LNCAP (cell line): ENCODE results near the gene SEC22A.

ENCODE experiments used
- TF ChIP-seq, protein P1 (sequence below): fragments of 450-650 bp; IDR thresholded peaks from 2 replicates; pipeline ENCODE4 v1.5.1; 2017; ENCODE audit warnings: mild to moderate bottlenecking

Gene SEC22A

DNA sequence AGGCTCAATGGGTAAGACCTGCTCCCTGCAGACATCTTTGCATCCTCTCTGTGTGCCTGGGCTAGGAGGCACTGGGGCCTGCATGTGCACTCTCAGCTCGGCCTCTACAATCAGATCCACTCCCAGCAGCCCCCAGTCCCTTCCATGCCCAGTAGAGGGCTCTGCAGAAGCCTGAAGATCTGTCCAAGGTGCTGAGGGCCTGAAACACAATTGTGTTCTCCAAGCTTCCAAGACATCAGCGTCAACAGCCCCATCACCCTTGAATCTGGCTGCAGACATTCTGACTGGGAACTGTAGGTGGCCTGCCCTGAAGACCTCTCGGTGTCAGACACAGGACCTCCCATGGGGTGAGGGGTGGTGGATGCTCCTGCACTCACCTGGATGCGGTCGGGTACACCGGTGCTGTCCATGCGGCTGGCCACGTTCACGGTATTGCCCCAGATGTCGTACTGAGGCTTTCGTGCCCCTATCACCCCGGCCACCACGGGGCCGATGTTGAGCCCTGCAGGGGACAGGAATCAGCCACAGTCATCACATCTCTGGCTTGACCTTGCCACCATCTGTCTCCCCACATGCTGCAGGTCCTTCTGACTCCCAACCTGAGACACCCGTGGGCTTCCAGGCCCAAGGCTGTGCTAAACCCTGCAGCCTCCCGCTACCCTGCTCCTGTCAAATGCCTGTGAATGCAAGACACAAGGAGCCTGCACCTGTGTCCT is 84.7 kb downstream of the SEC22A start:
- TF ChIP-seq, protein P1, sequence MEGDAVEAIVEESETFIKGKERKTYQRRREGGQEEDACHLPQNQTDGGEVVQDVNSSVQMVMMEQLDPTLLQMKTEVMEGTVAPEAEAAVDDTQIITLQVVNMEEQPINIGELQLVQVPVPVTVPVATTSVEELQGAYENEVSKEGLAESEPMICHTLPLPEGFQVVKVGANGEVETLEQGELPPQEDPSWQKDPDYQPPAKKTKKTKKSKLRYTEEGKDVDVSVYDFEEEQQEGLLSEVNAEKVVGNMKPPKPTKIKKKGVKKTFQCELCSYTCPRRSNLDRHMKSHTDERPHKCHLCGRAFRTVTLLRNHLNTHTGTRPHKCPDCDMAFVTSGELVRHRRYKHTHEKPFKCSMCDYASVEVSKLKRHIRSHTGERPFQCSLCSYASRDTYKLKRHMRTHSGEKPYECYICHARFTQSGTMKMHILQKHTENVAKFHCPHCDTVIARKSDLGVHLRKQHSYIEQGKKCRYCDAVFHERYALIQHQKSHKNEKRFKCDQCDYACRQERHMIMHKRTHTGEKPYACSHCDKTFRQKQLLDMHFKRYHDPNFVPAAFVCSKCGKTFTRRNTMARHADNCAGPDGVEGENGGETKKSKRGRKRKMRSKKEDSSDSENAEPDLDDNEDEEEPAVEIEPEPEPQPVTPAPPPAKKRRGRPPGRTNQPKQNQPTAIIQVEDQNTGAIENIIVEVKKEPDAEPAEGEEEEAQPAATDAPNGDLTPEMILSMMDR = peak; percentile 96

DNA sequence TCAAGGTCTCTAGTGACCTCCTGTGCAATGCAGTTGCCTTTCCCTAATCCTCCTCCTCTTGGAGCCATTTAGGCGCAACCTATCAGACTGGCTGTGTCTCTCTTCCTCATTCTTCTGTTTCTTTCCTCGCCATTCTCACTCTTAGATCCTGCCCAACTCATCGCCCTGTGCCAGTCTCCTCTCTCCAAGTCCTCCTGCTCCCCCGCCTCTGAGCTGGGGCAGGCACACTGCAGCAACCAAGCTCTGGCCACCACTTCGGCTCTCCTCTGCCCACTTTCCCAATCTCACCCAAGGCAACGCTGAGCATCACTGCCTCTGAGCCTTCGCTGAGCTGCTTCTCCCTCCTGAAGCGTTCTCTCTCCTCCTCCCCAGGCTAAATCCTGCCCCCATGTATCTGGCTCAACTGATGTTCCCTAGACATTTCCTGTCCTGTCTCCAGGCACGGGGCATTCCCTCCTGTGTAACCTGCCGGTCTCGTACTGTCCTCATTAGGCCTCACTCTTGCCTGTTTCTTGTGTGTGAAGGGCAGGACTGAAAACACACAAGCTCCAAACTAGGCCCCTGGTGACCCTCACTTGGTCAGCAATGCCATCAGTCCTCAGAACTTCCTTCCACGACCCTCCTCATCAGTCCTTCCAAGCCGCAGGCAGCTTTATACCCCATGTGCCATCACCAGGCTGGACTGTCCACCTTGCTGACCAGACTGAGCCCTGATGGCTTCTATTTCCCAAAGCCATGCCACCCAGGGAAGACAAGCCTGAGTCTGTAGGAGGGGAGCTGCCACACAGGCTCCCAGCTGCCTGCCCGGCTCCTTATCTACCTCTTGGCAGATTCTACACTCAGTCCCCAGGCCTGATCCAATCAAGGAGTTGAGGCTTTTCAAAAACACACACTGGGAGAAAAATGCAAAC is 85.6 kb downstream of the SEC22A start:
- TF ChIP-seq, protein P1 = no peak

DNA sequence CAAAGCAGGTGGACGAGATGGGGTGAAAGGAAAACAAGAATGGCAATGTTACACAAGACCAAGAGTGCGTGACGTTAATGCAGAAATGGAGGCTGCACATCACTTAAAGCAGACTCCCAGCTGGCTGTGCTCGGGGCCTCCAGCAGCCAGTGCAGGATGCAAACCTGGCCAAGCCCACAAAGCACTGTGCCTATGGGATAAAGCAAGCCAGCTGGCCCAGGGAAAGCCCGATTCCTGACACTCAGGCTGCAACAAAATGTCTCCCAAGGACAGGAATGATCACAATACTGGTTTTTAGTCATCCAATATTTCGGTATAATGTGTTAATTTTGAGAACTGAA is 86.2 kb downstream of the SEC22A start:
- TF ChIP-seq, protein P1 = no peak

DNA sequence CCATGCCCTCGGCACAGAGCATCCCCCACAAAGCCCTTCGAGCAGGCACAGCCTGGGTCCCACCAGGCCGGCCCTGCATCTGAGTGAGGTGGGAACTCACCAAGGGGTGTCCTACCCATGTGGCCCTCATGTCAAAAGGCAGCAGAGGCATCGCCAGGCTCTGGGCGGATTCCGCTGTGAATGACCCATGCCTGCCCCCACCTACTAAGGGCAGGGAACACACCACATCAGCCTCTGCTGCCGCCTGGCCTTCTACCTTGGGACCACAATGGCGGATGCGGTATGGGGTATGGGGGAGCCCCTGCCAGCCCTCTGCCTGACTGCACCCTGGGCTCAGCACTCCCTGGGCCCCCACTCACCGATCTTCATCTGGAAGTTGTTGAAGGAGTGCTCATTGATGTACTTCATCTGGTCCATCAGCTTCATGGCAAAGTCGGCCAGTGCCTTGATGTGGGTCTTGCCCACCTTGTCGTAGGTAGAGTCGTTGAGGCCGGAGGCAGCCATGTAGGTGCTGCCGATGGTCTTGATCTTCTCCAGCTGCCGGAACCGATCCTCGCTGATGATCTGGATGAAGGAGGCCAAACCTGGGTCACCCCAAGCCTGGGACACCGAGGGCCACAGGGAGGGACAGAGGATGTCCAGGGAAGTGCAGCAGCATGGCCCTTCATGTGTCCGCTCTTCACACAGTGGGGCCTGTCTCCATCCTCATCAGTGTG is 87.8 kb downstream of the SEC22A start:
- TF ChIP-seq, protein P1 = no peak

DNA sequence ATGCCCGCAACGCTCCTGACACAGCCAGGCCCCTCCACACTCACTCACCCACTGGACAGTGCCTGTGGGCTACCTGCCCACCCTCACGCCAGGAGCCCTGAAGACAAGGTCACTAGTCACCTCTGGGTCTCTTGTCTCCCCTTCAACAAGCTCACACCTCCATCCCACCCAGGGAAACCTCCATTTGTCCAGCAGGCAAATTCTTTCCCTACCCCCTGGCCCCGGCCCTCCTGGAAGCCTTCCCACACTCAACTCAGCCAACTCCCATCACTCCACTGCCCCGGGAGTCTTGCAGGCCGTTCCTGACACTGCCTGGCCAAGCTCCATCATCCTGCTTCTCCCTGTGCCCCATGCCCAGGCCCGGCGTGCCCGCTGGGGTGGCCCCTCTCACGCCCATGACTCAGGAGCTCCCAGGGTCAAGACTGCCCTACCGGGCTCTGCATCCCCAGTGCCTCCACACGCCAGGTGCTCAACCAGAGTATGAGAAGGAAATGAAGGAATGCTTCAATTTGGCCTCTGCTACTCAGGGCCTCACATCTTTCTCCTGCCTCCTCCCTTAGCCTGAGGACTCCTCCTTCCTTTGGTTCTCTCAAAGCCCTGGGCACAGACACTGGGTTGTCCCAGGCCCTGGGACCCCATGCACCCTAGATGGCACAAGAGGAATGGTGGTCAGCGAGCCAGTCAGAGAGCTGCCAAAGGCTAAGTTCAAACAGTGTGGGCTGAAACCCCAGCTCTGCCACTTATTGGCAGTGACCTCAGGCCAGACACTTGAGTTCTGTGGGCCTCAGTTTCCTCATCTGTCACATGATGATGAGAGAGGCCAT is 88.6 kb downstream of the SEC22A start:
- TF ChIP-seq, protein P1 = no peak

DNA sequence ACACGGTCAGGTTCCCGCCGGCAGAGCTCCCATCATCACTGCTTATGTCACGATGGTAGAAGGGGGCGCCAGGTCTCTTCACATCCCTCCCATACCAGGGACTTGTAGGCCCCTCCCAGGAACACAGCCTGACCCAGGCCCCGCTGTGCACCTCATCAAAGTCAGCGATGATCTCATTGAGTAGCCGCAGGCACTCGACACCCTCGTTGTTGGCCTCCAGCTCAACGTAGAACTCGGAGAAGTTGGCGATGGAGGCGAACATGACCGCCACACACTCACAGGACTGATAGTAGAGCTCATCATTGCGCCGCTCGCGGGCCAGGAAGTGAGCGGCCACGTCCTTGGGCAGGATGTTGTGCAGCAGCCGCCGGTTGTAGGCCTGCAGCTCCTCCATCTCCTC is 89.2 kb downstream of the SEC22A start:
- TF ChIP-seq, protein P1 = no peak

DNA sequence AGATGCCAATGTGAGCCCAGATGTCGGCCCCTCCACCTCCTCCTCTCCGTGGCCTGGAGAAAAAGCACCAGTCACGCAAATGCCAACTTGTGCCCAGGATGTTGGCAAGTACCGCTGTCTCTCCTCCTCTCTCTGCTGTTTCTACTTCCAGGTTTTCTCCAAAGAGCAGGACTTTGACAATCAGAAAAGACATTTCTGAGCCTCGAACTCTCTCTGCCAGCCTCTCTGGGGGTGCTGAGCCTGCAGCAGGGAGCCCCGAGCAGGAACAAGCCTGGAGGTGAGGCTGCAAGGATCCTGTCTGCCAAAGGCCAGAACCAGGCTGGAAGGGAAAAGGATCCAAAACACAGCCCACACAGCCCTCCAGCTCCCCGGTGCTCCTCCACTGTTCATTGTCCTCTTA is 89.7 kb downstream of the SEC22A start:
- TF ChIP-seq, protein P1 = no peak
